ENCODE results near the gene ZDHHC1. TPM values are rescaled to one million over a fixed set of nuclear protein-coding genes. Genes with fewer than 3 reads are reported as not detected.
"Not testable (repeated sequence)": the region's sequence is repeated elsewhere in the genome, so short reads cannot be mapped to it uniquely, and the experiment has no call there.

The ZDHHC1 gene
- total RNA-seq, 1 donor from 2014 or later = 4.6 TPM

DNA sequence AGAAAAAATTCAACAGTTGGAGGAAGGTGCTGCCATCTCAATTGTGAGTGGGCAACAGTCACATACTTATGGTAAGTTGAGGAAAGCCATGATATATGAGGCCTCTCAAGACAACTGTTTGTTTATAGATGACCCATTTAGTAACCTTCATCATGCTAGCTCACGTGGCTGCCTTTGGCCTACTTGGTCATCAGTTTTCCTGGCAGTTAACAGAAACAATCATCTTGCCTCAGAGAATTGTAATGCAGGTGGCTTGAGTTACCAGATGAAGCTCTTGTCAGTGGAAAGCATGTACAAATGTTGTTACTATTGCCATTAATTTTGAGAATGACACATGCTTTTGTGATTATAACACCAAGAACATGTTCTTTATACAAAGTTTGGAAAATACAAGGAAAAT lies 37.6 kb downstream of the ZDHHC1 start:
- no peak for DNase-seq
- Mint-ChIP-seq H3K9me3 (ENCODE audit: unreplicated experiment) (no peaks in the 10 kb centered on the region), H3K4me1 (ENCODE audit: low read depth, unreplicated experiment) (no peaks in the 10 kb centered on the region), H3K4me3 (ENCODE audit: unreplicated experiment) (no peak overlapping the region), H3K27ac (ENCODE audit: unreplicated experiment) (no peak overlapping the region), H3K36me3 (ENCODE audit: unreplicated experiment) (no peaks in the 10 kb centered on the region), H3K27me3 (ENCODE audit: unreplicated experiment) (no peaks in the 10 kb centered on the region)
- TF ChIP-seq, protein P1, sequence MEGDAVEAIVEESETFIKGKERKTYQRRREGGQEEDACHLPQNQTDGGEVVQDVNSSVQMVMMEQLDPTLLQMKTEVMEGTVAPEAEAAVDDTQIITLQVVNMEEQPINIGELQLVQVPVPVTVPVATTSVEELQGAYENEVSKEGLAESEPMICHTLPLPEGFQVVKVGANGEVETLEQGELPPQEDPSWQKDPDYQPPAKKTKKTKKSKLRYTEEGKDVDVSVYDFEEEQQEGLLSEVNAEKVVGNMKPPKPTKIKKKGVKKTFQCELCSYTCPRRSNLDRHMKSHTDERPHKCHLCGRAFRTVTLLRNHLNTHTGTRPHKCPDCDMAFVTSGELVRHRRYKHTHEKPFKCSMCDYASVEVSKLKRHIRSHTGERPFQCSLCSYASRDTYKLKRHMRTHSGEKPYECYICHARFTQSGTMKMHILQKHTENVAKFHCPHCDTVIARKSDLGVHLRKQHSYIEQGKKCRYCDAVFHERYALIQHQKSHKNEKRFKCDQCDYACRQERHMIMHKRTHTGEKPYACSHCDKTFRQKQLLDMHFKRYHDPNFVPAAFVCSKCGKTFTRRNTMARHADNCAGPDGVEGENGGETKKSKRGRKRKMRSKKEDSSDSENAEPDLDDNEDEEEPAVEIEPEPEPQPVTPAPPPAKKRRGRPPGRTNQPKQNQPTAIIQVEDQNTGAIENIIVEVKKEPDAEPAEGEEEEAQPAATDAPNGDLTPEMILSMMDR (IDR thresholded peaks at IDR 0.05; ENCODE audit: partially characterized antibody, unreplicated experiment) = no peak

DNA sequence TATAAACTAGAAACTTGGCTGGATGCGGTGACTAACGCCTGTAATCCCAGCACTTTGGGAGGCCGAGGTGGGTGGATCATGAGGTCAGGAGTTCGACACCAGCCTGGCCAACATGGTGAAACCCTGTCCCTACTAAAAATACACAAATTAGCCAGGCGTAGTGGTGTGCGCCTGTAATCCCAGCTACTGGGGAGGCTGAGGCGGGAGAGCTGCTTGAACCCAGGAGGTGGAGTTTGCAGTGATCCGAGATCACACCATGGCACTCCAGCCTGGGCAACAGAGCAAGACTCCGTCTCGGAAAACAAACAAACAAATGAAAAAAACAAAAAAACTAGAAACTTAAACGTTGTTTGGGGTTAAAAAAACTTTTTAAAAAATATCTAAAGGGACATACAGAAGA lies 40.3 kb downstream of the ZDHHC1 start:
- H3K4me3 Mint-ChIP-seq (ENCODE audit: unreplicated experiment) = not testable (repeated sequence)

DNA sequence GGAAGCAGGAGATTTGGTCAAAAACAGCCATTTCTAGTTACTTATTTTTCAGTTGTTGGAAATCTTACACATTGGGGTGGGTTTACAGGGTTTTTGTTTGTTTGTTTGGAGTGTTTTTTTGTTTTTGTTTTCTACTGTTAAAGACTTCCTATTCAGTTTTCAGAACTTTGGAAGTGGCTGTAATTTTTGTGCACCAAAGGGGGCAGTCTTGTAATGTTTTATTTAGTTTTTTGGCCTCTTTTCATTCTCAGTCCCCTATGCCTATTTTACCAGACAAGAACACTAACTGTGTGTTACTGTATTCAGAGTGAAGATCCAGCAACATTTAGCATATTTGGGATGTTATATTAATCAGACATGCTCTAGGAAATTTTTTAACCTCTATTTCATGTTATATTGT lies 43.6 kb downstream of the ZDHHC1 start:
- Mint-ChIP-seq H3K4me1 (ENCODE audit: low read depth, unreplicated experiment) (no peaks in the 10 kb centered on the region), H3K4me3 (ENCODE audit: unreplicated experiment) (no peak overlapping the region), H3K27me3 (ENCODE audit: unreplicated experiment) (no peaks in the 10 kb centered on the region), H3K36me3 (ENCODE audit: unreplicated experiment) (no peaks in the 10 kb centered on the region), H3K27ac (ENCODE audit: unreplicated experiment) (no peak overlapping the region), H3K9me3 (ENCODE audit: unreplicated experiment) (no peaks in the 10 kb centered on the region)
- no peak for DNase-seq
- TF ChIP-seq, protein P1 (IDR thresholded peaks at IDR 0.05; ENCODE audit: partially characterized antibody, unreplicated experiment) = no peak

More for the DNA sequence above, 40.3 kb downstream of the ZDHHC1 start:
- not testable (repeated sequence) for DNase-seq; H3K9me3 Mint-ChIP-seq (ENCODE audit: unreplicated experiment); H3K4me1 Mint-ChIP-seq (ENCODE audit: low read depth, unreplicated experiment); H3K27ac Mint-ChIP-seq (ENCODE audit: unreplicated experiment); H3K27me3 Mint-ChIP-seq (ENCODE audit: unreplicated experiment); H3K36me3 Mint-ChIP-seq (ENCODE audit: unreplicated experiment)

DNA sequence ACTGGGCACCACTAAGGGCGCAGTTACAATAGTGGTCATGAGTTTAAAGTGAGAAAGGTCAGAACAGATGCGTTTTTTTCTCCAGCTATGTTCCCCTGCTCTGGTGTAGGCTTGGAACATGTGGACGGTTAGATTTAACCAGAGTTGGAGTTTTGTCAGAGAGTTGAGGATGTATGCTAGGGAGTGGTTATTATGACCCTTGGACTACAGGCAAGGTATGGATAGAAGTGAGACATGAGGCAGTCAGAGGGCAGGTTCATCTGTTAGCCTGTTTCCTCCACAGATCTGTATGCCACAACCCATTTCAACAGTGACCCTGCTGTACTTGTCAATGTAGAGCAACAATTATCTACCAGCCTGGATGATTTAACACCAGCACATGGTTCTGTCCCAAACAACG lies 45.6 kb downstream of the ZDHHC1 start:
- no peak for DNase-seq
- Mint-ChIP-seq H3K27ac (ENCODE audit: unreplicated experiment) (no peak overlapping the region), H3K4me1 (ENCODE audit: low read depth, unreplicated experiment) (no peaks in the 10 kb centered on the region), H3K9me3 (ENCODE audit: unreplicated experiment) (no peaks in the 10 kb centered on the region), H3K36me3 (ENCODE audit: unreplicated experiment) (no peaks in the 10 kb centered on the region), H3K27me3 (ENCODE audit: unreplicated experiment) (no peaks in the 10 kb centered on the region), H3K4me3 (ENCODE audit: unreplicated experiment) (no peak overlapping the region)
- TF ChIP-seq, protein P1 (IDR thresholded peaks at IDR 0.05; ENCODE audit: partially characterized antibody, unreplicated experiment) = no peak

DNA sequence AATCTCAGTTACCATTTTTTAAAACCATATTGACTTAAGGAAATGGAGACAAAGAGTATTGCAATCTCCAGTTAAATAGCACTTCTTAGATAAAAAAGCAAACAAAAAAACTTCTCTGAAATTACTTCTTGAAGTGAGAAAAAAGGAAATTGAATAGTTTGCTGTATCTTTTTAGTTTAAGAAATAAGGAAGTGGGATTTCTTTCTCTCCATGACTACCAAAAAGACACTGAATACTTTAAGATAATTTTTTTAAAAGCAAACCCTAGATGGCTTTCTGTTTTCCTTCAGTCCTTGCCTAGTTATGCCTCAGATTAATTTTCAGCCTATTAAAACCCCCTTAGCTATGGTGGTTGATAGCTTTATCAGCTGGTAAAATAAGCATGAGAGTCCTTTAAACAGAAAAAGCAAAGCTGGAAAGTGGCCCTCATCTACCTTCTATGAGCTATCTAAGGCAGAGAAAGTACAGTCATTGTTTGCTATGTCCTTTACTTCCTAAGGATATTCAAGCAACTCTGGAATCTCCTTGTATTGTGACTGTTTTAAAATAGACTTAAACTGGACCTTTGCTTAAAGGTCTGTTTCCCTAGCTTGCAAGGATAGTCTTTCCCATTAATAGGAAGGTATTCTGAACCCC lies 51.6 kb downstream of the ZDHHC1 start:
- H3K27me3 Mint-ChIP-seq (ENCODE audit: unreplicated experiment) = peaks cover 2% of the 10 kb centered on the region
- H3K9me3 Mint-ChIP-seq (ENCODE audit: unreplicated experiment) = no peaks in the 10 kb centered on the region
- no peak overlapping the region for H3K4me3 Mint-ChIP-seq (ENCODE audit: unreplicated experiment)
- H3K36me3 Mint-ChIP-seq (ENCODE audit: unreplicated experiment) = no peaks in the 10 kb centered on the region
- DNase-seq = no peak
- TF ChIP-seq, protein P1 (IDR thresholded peaks at IDR 0.05; ENCODE audit: partially characterized antibody, unreplicated experiment) = no peak
- H3K27ac Mint-ChIP-seq (ENCODE audit: unreplicated experiment) = no peak overlapping the region
- H3K4me1 Mint-ChIP-seq (ENCODE audit: low read depth, unreplicated experiment) = peaks cover 4% of the 10 kb centered on the region
